Activated CD4-positive, alpha-beta T cell treated with anti-CD3 and anti-CD28 coated beads, Interleukin-2, amount 10 ng/mL, durations not matched to agents 24 days and 14 days (primary cell): Measurements from ENCODE around the gene VPS16. TPM values are rescaled to one million over a fixed set of nuclear protein-coding genes. Genes with fewer than 3 reads are reported as not detected.
A peak's percentile ranks its signal among the peaks of the same experiment; 100 is the strongest.

Source experiments
- DNase-seq: peaks from one replicate; pipeline ENCODE4 v3.0.0; 2022
- H3K27ac Mint-ChIP-seq: one replicate; pipeline ENCODE4 v1.8.0; 2022; ENCODE audit warnings: mild to moderate bottlenecking, mixed read lengths
- H3K27me3 Mint-ChIP-seq: one replicate; pipeline ENCODE4 v1.8.0; 2022; ENCODE audit warnings: mixed read lengths
- H3K36me3 Mint-ChIP-seq: one replicate; pipeline ENCODE4 v1.8.0; 2022; ENCODE audit warnings: low read depth, mild to moderate bottlenecking, mixed read lengths
- H3K4me1 Mint-ChIP-seq: one replicate; pipeline ENCODE4 v1.8.0; 2021; ENCODE audit warnings: mixed read lengths
- H3K4me3 Mint-ChIP-seq: one replicate; pipeline ENCODE4 v1.8.0; 2022; ENCODE audit warnings: mild to moderate bottlenecking, moderate library complexity, mixed read lengths
- H3K9me3 Mint-ChIP-seq: one replicate; pipeline ENCODE4 v1.8.0; 2021; ENCODE audit warnings: mixed read lengths
- intact Hi-C: fragments of 100-400 bp; cut with micrococcal nuclease; formaldehyde crosslinking; loops from one replicate; pipeline ENCODE4 v1.15.1; 2023
- total RNA-seq: library from RNA; stranded (reverse); gene quantifications from 2 replicates; pipeline ENCODE4 v1.2.3, GENCODE V29; 2022

Gene VPS16
- total RNA-seq = 44.3 and 44.9 TPM in 2 replicates

GRCh38 chr20:2840138-2840966 lies at the start of gene VPS16, which contains the start of gene PCED1A:
TSS of gene VPS16 (plus strand) at chr20:2840745. CDS start at chr20:2840775, 30 bp downstream.
TSS of gene PCED1A (minus strand) at chr20:2840655. CDS start at chr20:2839912, 743 bp downstream.
- Mint-ChIP-seq H3K9me3 (peaks cover 4% of the 10 kb centered on the region), H3K27me3 (peaks cover 1% of the 10 kb centered on the region), H3K36me3 (peaks cover 31% of the 10 kb centered on the region), H3K4me1 (peaks cover 20% of the 10 kb centered on the region), H3K4me3 (peak within 1 kb of the TSS; percentile 91), H3K27ac (peak within 1 kb of the TSS; percentile 91)
- intact Hi-C loops = loop anchor here (1.0 to 5.0 kb wide), 3 partner anchors 33 to 368 kb away; partner anchors contain the start of genes NOP56, PTPRA and SNRPB
- DNase-seq = peak; percentile 97

GRCh38 chr20:2793471-2793870 lies 47.1 kb upstream of the VPS16 start:
- Mint-ChIP-seq H3K4me3 (no peak overlapping the region), H3K9me3 (no peaks in the 10 kb centered on the region), H3K27ac (no peak overlapping the region), H3K27me3 (peaks cover 37% of the 10 kb centered on the region), H3K4me1 (no peaks in the 10 kb centered on the region), H3K36me3 (no peaks in the 10 kb centered on the region)
- DNase-seq = no peak
- intact Hi-C loops = no loop called here

- no peak for DNase-seq
- intact Hi-C loops = no loop called here
- H3K36me3 Mint-ChIP-seq = no peaks in the 10 kb centered on the region
- peaks cover 3% of the 10 kb centered on the region for H3K4me1 Mint-ChIP-seq
- H3K27me3 Mint-ChIP-seq = peaks cover 44% of the 10 kb centered on the region
- H3K4me3 Mint-ChIP-seq = no peak overlapping the region
- H3K9me3 Mint-ChIP-seq = no peaks in the 10 kb centered on the region
- no peak overlapping the region for H3K27ac Mint-ChIP-seq
These were observed 46.3 kb upstream of the VPS16 start for GRCh38 chr20:2794202-2794748.

- peaks cover 8% of the 10 kb centered on the region for H3K4me1 Mint-ChIP-seq
- no peak for DNase-seq
- H3K4me3 Mint-ChIP-seq = no peak overlapping the region
- no peak overlapping the region for H3K27ac Mint-ChIP-seq
- H3K9me3 Mint-ChIP-seq = no peaks in the 10 kb centered on the region
- intact Hi-C loops = no loop called here
- H3K27me3 Mint-ChIP-seq = peaks cover 46% of the 10 kb centered on the region
- peaks cover under 1% of the 10 kb centered on the region for H3K36me3 Mint-ChIP-seq
These were observed 45.6 kb upstream of the VPS16 start for GRCh38 chr20:2794866-2795447.

- DNase-seq = no peak
- Mint-ChIP-seq H3K27me3 (peaks cover 46% of the 10 kb centered on the region), H3K36me3 (peaks cover 2% of the 10 kb centered on the region), H3K27ac (no peak overlapping the region), H3K4me3 (no peak overlapping the region), H3K4me1 (peaks cover 10% of the 10 kb centered on the region), H3K9me3 (no peaks in the 10 kb centered on the region)
- intact Hi-C loops = no loop called here
These were observed 45.1 kb upstream of the VPS16 start for GRCh38 chr20:2795451-2795850.

GRCh38 chr20:2796011-2796660 lies 44.4 kb upstream of the VPS16 start:
- H3K27me3 Mint-ChIP-seq = peaks cover 47% of the 10 kb centered on the region
- DNase-seq = no peak
- H3K36me3 Mint-ChIP-seq = peaks cover 2% of the 10 kb centered on the region
- intact Hi-C loops = no loop called here
- no peak overlapping the region for H3K4me3 Mint-ChIP-seq
- H3K4me1 Mint-ChIP-seq = peaks cover 16% of the 10 kb centered on the region
- no peaks in the 10 kb centered on the region for H3K9me3 Mint-ChIP-seq
- no peak overlapping the region for H3K27ac Mint-ChIP-seq

- Mint-ChIP-seq H3K4me3 (no peak overlapping the region), H3K27ac (no peak overlapping the region), H3K9me3 (no peaks in the 10 kb centered on the region), H3K36me3 (peaks cover 2% of the 10 kb centered on the region), H3K27me3 (peaks cover 47% of the 10 kb centered on the region), H3K4me1 (peaks cover 21% of the 10 kb centered on the region)
- no peak for DNase-seq
- intact Hi-C loops = no loop called here
These were observed 43.2 kb upstream of the VPS16 start for GRCh38 chr20:2797136-2797983.

- H3K4me1 Mint-ChIP-seq = peaks cover 21% of the 10 kb centered on the region
- peaks cover 3% of the 10 kb centered on the region for H3K36me3 Mint-ChIP-seq
- no peak for DNase-seq
- no peaks in the 10 kb centered on the region for H3K9me3 Mint-ChIP-seq
- H3K27ac Mint-ChIP-seq = no peak overlapping the region
- intact Hi-C loops = no loop called here
- peaks cover 47% of the 10 kb centered on the region for H3K27me3 Mint-ChIP-seq
- no peak overlapping the region for H3K4me3 Mint-ChIP-seq
These were observed 42.3 kb upstream of the VPS16 start for GRCh38 chr20:2798095-2798805.

- no peak for DNase-seq
- H3K36me3 Mint-ChIP-seq = peaks cover 3% of the 10 kb centered on the region
- intact Hi-C loops = no loop called here
These were observed 41.7 kb upstream of the VPS16 start for GRCh38 chr20:2798814-2799213.

GRCh38 chr20:2799271-2799670 lies 41.3 kb upstream of the VPS16 start:
- H3K36me3 Mint-ChIP-seq = peaks cover 3% of the 10 kb centered on the region
- DNase-seq = no peak
- H3K27me3 Mint-ChIP-seq = peaks cover 51% of the 10 kb centered on the region
- H3K4me3 Mint-ChIP-seq = peak overlapping the region; percentile 88
- no peak overlapping the region for H3K27ac Mint-ChIP-seq
- H3K4me1 Mint-ChIP-seq = peaks cover 21% of the 10 kb centered on the region
- intact Hi-C loops = no loop called here
- no peaks in the 10 kb centered on the region for H3K9me3 Mint-ChIP-seq

More at GRCh38 chr20:2798814-2799213, 41.7 kb upstream of the VPS16 start:
- H3K27me3 Mint-ChIP-seq = peaks cover 46% of the 10 kb centered on the region
- H3K4me1 Mint-ChIP-seq = peaks cover 21% of the 10 kb centered on the region
- no peaks in the 10 kb centered on the region for H3K9me3 Mint-ChIP-seq
- peak overlapping the region; percentile 2 for H3K4me3 Mint-ChIP-seq
- no peak overlapping the region for H3K27ac Mint-ChIP-seq

- no peaks in the 10 kb centered on the region for H3K9me3 Mint-ChIP-seq
- intact Hi-C loops = no loop called here
- peaks cover 3% of the 10 kb centered on the region for H3K36me3 Mint-ChIP-seq
- H3K27ac Mint-ChIP-seq = peak overlapping the region; percentile 79
- H3K4me3 Mint-ChIP-seq = peak overlapping the region; percentile 88
- peaks cover 21% of the 10 kb centered on the region for H3K4me1 Mint-ChIP-seq
- peaks cover 55% of the 10 kb centered on the region for H3K27me3 Mint-ChIP-seq
- DNase-seq = no peak
These were observed 40.6 kb upstream of the VPS16 start for GRCh38 chr20:2799688-2800520.
